Measurements from ENCODE around the gene KCNQ1. TPM values are rescaled to one million over a fixed set of nuclear protein-coding genes. Genes with fewer than 3 reads are reported as not detected.

The KCNQ1 gene
- polyA plus RNA-seq, 1 donor from 2014 or later = not detected

- Histone ChIP-seq H3K9ac (ENCODE audit: low read length) (no peak overlapping the region), H3K27ac (ENCODE audit: low read length) (no peak overlapping the region), H4K20me1 (ENCODE audit: insufficient read depth) (no peaks in the 10 kb centered on the region), H3K4me2 (ENCODE audit: low read length) (no peak overlapping the region), H3K27me3 (ENCODE audit: insufficient read depth, low read depth, low read length) (no peaks in the 10 kb centered on the region), H2AFZ (ENCODE audit: low read depth, low read length) (no peak overlapping the region), H3F3A (ENCODE audit: insufficient read depth, low read length, poor library complexity, severe bottlenecking) (no peaks in the 10 kb centered on the region), H3K36me3 (ENCODE audit: insufficient read depth, low read length) (no peaks in the 10 kb centered on the region), H3K79me2 (replicated peaks; ENCODE audit: insufficient read depth, low read length) (no peaks in the 10 kb centered on the region), H3K9me2 (ENCODE audit: insufficient read depth, low read length) (no peaks in the 10 kb centered on the region), H3K9me3 (ENCODE audit: low read length) (no peaks in the 10 kb centered on the region), H3K4me3 (ENCODE audit: low read length) (no peak overlapping the region)
- TF ChIP-seq POLR2AphosphoS5 (IDR thresholded peaks at IDR 0.05) = no peak
- TF ChIP-seq, protein P1, sequence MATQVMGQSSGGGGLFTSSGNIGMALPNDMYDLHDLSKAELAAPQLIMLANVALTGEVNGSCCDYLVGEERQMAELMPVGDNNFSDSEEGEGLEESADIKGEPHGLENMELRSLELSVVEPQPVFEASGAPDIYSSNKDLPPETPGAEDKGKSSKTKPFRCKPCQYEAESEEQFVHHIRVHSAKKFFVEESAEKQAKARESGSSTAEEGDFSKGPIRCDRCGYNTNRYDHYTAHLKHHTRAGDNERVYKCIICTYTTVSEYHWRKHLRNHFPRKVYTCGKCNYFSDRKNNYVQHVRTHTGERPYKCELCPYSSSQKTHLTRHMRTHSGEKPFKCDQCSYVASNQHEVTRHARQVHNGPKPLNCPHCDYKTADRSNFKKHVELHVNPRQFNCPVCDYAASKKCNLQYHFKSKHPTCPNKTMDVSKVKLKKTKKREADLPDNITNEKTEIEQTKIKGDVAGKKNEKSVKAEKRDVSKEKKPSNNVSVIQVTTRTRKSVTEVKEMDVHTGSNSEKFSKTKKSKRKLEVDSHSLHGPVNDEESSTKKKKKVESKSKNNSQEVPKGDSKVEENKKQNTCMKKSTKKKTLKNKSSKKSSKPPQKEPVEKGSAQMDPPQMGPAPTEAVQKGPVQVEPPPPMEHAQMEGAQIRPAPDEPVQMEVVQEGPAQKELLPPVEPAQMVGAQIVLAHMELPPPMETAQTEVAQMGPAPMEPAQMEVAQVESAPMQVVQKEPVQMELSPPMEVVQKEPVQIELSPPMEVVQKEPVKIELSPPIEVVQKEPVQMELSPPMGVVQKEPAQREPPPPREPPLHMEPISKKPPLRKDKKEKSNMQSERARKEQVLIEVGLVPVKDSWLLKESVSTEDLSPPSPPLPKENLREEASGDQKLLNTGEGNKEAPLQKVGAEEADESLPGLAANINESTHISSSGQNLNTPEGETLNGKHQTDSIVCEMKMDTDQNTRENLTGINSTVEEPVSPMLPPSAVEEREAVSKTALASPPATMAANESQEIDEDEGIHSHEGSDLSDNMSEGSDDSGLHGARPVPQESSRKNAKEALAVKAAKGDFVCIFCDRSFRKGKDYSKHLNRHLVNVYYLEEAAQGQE (IDR thresholded peaks at IDR 0.05; ENCODE audit: borderline replicate concordance) = no peak
These were observed 139.6 kb downstream of the KCNQ1 start for GRCh38 chr11:2584434-2584811.

DNA sequence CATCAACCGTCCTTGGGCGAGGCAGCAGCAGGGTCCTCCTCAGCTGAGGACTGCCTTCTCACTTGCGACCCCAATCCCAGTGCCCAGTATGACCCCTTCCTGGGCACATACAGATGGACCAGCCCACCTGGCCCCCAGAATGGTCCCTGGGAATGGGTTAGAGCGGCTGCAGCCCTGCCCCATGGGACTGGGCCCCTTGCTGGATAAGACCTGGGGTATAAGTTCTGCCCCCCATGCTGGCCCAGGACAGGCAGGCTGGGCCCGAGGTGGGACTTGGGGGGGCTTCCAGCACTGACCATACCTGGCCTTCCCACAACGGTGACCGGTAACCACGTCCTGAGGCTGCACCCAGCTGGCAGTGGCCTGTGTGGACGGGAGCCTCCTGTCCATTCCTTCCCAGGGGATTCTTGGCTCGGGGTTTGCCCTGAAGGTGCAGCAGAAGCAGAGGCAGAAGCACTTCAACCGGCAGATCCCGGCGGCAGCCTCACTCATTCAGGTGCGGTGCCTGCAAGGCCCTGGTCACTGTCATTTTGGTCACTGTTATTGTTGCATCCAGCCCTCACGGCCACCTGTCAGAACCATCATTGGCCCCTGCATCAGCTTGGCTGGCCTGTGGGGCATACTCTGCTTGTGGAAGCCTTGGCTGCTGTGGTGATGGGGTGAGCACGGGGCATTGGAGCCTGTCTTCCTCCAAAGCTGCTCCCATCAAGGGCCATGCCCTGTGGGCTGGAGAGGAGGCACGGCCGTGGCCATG, 140.2 kb downstream of the KCNQ1 start:
- Histone ChIP-seq H3K27ac (ENCODE audit: low read length) (no peak overlapping the region), H3K27me3 (ENCODE audit: insufficient read depth, low read depth, low read length) (no peaks in the 10 kb centered on the region), H3F3A (ENCODE audit: insufficient read depth, low read length, poor library complexity, severe bottlenecking) (no peaks in the 10 kb centered on the region), H3K36me3 (ENCODE audit: insufficient read depth, low read length) (no peaks in the 10 kb centered on the region), H4K20me1 (ENCODE audit: insufficient read depth) (no peaks in the 10 kb centered on the region), H3K79me2 (replicated peaks; ENCODE audit: insufficient read depth, low read length) (no peaks in the 10 kb centered on the region), H3K9me3 (ENCODE audit: low read length) (no peaks in the 10 kb centered on the region), H3K9me2 (ENCODE audit: insufficient read depth, low read length) (no peaks in the 10 kb centered on the region), H3K9ac (ENCODE audit: low read length) (no peak overlapping the region), H3K4me3 (ENCODE audit: low read length) (no peak overlapping the region), H2AFZ (ENCODE audit: low read depth, low read length) (no peak overlapping the region), H3K4me2 (ENCODE audit: low read length) (no peak overlapping the region)
- TF ChIP-seq CTCF (IDR thresholded peaks at IDR 0.05; ENCODE audit: poor library complexity, severe bottlenecking) (no peak), EZH2 (IDR thresholded peaks at IDR 0.05; ENCODE audit: borderline replicate concordance, insufficient read depth, low read length, poor library complexity, severe bottlenecking) (no peak), SMC3 (conservative IDR thresholded peaks at IDR 0.05; ENCODE audit: poor library complexity) (no peak), MXI1 (conservative IDR thresholded peaks at IDR 0.05; ENCODE audit: poor library complexity, severe bottlenecking) (no peak), POLR2AphosphoS5 (IDR thresholded peaks at IDR 0.05) (no peak), EP300 (conservative IDR thresholded peaks at IDR 0.05; ENCODE audit: poor library complexity, severe bottlenecking) (no peak)
- TF ChIP-seq, protein P1 (IDR thresholded peaks at IDR 0.05; ENCODE audit: borderline replicate concordance) = no peak

All from neural cell (in vitro differentiated cells).